ENCODE results near the gene SNX15.

SNX15 gene

DNA sequence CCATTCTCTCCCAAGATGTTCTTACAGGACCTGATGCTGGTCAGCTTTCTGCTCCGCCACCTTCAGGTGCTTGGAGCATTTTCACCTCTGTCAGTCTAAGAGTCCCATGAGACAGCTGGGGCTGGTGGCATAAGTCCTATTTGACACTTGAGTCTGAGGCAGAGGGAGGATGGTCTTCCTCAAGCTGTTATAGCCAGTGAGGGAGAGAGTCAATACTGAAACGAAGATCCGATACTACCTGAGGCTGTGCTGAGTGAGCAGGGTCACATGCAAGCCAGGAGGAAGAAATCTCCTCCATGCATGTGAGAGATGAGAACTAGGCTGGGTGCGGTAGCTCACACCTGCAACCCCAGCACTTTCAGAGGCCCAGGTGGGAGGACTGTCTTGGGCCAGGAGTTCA lies 62.4 kb downstream of the SNX15 start:
- TF ChIP-seq, protein P1, sequence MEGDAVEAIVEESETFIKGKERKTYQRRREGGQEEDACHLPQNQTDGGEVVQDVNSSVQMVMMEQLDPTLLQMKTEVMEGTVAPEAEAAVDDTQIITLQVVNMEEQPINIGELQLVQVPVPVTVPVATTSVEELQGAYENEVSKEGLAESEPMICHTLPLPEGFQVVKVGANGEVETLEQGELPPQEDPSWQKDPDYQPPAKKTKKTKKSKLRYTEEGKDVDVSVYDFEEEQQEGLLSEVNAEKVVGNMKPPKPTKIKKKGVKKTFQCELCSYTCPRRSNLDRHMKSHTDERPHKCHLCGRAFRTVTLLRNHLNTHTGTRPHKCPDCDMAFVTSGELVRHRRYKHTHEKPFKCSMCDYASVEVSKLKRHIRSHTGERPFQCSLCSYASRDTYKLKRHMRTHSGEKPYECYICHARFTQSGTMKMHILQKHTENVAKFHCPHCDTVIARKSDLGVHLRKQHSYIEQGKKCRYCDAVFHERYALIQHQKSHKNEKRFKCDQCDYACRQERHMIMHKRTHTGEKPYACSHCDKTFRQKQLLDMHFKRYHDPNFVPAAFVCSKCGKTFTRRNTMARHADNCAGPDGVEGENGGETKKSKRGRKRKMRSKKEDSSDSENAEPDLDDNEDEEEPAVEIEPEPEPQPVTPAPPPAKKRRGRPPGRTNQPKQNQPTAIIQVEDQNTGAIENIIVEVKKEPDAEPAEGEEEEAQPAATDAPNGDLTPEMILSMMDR (conservative IDR thresholded peaks at IDR 0.05; ENCODE audit: low read length): no peak
- no peak overlapping the region for H3K4me3 ChIP-seq (ENCODE audit: low read length)
- no peak for DNase-seq (ENCODE audit: low read depth)

Measured in AG10803 (cell line).